Aorta (tissue), 5 donors: ENCODE data around the gene ICAM2. TPM values are rescaled to one million over a fixed set of nuclear protein-coding genes. Genes with fewer than 3 reads are reported as not detected.
A peak's percentile ranks its signal among the peaks of the same experiment; 100 is the strongest.
"Not testable (repeated sequence)": the region's sequence is repeated elsewhere in the genome, so short reads cannot be mapped to it uniquely, and the experiment has no call there.

Source experiments
- ATAC-seq: fragments of 200-7000 bp; cut with Tn5 transposase; one replicate; pipeline ENCODE4 v1.9.1; 2022; ENCODE audit warnings: moderate library complexity; ENCODE audit not compliant: low FRiP score
- DNase-seq, 2 donors: peaks; one replicate each; pipeline ENCODE4 v3.0.0-alpha.2; 2020
- H3K27ac ChIP-seq, 2 donors: one replicate each; pipeline ENCODE4 v1.5.1; 2013; ENCODE audit warnings: low read length in 2 of 2, mild to moderate bottlenecking in 2 of 2, moderate library complexity in 2 of 2, control low read depth in 1 of 2, inconsistent platforms in 1 of 2, low read depth in 1 of 2
- H3K27me3 ChIP-seq, 2 donors: one replicate each; pipeline ENCODE4 v1.6.1; 2013; ENCODE audit warnings: control low read depth in 1 of 2, low read length in 1 of 2, mild to moderate bottlenecking in 1 of 2, moderate library complexity in 1 of 2; ENCODE audit not compliant: insufficient read depth in 2 of 2, control insufficient read depth in 1 of 2
- H3K36me3 ChIP-seq, 2 donors: one replicate each; pipeline ENCODE4 v1.6.1; 2013; ENCODE audit warnings: control low read depth in 1 of 2, low read length in 1 of 2, mild to moderate bottlenecking in 1 of 2; ENCODE audit not compliant: insufficient read depth in 2 of 2, control insufficient read depth in 1 of 2
- H3K4me1 ChIP-seq, 2 donors: one replicate each; pipeline ENCODE4 v1.6.1; 2013; ENCODE audit warnings: low read length in 2 of 2, control low read depth in 1 of 2, mild to moderate bottlenecking in 1 of 2, moderate library complexity in 1 of 2; ENCODE audit not compliant: insufficient read depth in 2 of 2, control insufficient read depth in 1 of 2
- H3K4me3 ChIP-seq, 2 donors: one replicate each; pipeline ENCODE4 v1.5.1; 2013; ENCODE audit warnings: low read length in 2 of 2, control low read depth in 1 of 2, mild to moderate bottlenecking in 1 of 2
- H3K9me3 ChIP-seq: one replicate; pipeline ENCODE4 v1.6.1; 2013; ENCODE audit warnings: mild to moderate bottlenecking, low read length; ENCODE audit not compliant: control insufficient read depth
- WGBS, 2 donors: extraction: QIAGEN DNeasy Blood & Tissue Kit; methylation state at CpG; one replicate each; pipeline ENCODE4 v1.1.7; 2013; 5-methylcytosine and 5-hydroxymethylcytosine counted together
- intact Hi-C, 2 donors: fragments of 100-400 bp; cut with DNase I; formaldehyde crosslinking; loops; one replicate each; pipeline versions ENCODE4 v1.14.2 to v1.15.0; 2022
- polyA plus RNA-seq, 2 donors: library from polyadenylated mRNA; stranded (reverse); fragments of 200-250 nt; gene quantifications; one replicate each; pipeline ENCODE4 v1.2.3, GENCODE V29; 2013
- total RNA-seq, 2 donors: library from RNA; stranded (reverse); fragmentation: NEBNext Ultra II Directional; extraction: Animal tissue kit (Norgen Biotek cat#: 25700); gene quantifications; one replicate each; pipeline ENCODE4 v1.2.1, GENCODE V29; 2021
- donor health status: healthy with polysubstance abuse.
- donor health status: Bipolar disorder and iron deficiency.
- donor health status: DM: no; HTN: no; CAD: no.
- donor health status: DM: no; HTN: no; CAD: no.
- donor health status: DM: yes; HTN: yes; CAD: no.

The ICAM2 gene
- total and polyA plus RNA-seq, 4 donors = 3.9 to 36.0 (median 17.3) TPM

DNA sequence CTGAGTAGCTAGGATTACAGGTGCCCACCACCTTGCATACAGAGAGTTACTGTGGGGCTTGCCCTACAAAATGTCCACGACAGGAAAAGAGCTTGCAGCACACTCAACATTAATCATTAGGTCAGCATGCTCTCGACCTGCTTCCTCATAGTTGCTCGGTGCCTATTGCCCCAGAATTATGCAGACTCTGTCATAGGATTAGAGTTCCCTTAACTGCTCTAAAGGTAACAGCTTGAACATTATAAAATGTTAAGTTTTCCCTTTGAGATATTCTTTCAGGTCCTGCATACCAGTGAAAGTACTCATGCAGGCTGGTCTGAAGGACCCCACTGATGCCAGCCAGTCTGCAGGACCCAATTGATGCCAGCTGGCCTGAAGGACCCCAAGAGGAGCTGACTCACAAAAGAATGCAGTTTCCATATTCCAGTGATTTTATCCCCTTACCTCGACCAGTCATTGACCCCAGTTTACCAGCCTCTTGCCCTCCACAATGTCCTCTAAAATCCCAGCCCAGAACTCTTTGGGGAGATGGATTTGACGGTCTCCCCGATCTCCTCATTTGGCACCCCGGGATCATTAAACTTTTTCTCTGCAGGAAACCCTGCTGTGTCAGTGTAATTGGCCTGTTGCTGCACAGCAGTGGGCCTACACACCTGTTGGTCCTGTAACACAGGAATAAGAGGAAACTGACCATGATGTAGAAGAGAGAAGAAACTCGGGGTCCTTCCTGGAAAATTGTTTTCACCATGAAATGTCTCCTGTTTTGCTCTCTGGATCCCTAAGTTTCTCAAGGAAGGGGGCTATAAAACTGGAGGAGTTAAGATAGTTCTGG is 10.6 kb downstream of the ICAM2 start:
- 56 to 58% methylated on average over 8 of the region's 8 CpGs for WGBS, 2 donors
- no peak overlapping the region for H3K27ac ChIP-seq

DNA sequence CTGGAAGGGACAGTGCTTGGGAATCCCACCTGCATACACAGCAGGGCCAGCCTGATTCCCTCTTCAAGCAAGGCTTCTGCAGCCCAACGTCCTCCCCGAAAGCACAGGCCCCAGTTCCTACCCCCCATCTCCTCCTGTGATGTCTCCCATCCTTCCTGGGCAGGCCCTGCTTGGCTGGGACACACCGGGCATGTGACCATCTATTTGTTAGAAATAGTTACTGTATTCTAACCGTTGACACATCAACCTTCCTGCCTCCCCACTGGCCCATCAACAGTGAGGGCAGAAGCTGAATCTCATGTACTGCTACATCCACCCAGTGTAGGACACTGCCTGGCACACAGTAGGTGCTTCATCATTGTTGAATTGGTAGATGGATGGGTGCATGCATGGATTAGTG is 11.6 kb downstream of the ICAM2 start:
- no peak for DNase-seq
- intact Hi-C loops = no loop called here
- no peaks in the 10 kb centered on the region for H3K36me3 ChIP-seq
- no peak overlapping the region for H3K27ac ChIP-seq
- no peaks in the 10 kb centered on the region for H3K4me1 ChIP-seq
- 84 to 85% methylated on average over 4 of the region's 4 CpGs for WGBS, 2 donors
- H3K27me3 ChIP-seq = no peaks in the 10 kb centered on the region
- no peak overlapping the region for H3K4me3 ChIP-seq
- H3K9me3 ChIP-seq = no peaks in the 10 kb centered on the region
- ATAC-seq = no peak

More for the DNA sequence above, 10.6 kb downstream of the ICAM2 start:
- DNase-seq = no peak
- intact Hi-C loops = no loop called here
- Histone ChIP-seq H3K4me3 (no peak overlapping the region), H3K4me1 (no peaks in the 10 kb centered on the region), H3K9me3 (no peaks in the 10 kb centered on the region), H3K27me3 (no peaks in the 10 kb centered on the region), H3K36me3 (no peaks in the 10 kb centered on the region)
- no peak for ATAC-seq

DNA sequence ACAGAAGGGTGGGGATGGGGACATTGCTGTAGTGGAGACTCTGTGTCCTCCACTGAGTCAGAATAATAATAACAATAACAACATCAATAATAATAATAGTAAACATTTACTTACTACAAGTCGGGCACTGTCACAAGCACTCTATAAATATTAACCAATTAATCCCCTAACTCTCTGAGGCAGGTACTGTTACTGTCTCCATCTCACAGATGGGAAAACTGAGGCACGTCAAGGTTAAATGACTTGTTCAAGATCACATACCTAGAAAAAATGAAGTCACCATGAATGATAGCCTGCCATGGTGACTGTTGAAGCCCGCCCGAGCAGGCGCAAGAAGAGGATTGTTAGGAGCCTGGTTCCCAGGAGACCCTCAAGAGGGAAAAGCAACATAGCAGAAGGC is 12.1 kb downstream of the ICAM2 start:
- no peak overlapping the region for H3K4me3 ChIP-seq

GRCh38 chr17:64007838-64008282 is 12.6 kb downstream of the ICAM2 start:
- no peak for DNase-seq
- WGBS, 2 donors = 85 to 86% methylated on average over 5 of the region's 5 CpGs
- Histone ChIP-seq H3K27me3 (no peaks in the 10 kb centered on the region), H3K9me3 (no peaks in the 10 kb centered on the region), H3K4me3 (no peak overlapping the region), H3K27ac (no peak overlapping the region), H3K36me3 (no peaks in the 10 kb centered on the region), H3K4me1 (no peaks in the 10 kb centered on the region)
- no peak for ATAC-seq
- intact Hi-C loops = no loop called here

More for the DNA sequence above, 12.1 kb downstream of the ICAM2 start:
- intact Hi-C loops = no loop called here
- Histone ChIP-seq H3K9me3 (no peaks in the 10 kb centered on the region), H3K27ac (no peak overlapping the region), H3K4me1 (no peaks in the 10 kb centered on the region), H3K27me3 (no peaks in the 10 kb centered on the region), H3K36me3 (no peaks in the 10 kb centered on the region)
- DNase-seq (no peak), ATAC-seq (no peak)
- 83 to 90% methylated on average over 5 of the region's 5 CpGs for WGBS, 2 donors

GRCh38 chr17:64007089-64007837 is 13.2 kb downstream of the ICAM2 start:
- H3K27ac ChIP-seq, H3K36me3 ChIP-seq, H3K4me3 ChIP-seq, DNase-seq, intact Hi-C loops, ATAC-seq, H3K27me3 ChIP-seq, H3K9me3 ChIP-seq, H3K4me1 ChIP-seq: not testable (repeated sequence)
- WGBS, 2 donors = 94% methylated on average over 5 of the region's 5 CpGs

- H3K4me3 ChIP-seq = no peak overlapping the region
- DNase-seq (peak in 1 of 2 donors; percentile 56), ATAC-seq (peak; percentile 76)
- intact Hi-C loops = no loop called here
- H3K27ac ChIP-seq = no peak overlapping the region
- H3K4me1 ChIP-seq = no peaks in the 10 kb centered on the region
- H3K9me3 ChIP-seq = no peaks in the 10 kb centered on the region
- 81 to 85% methylated on average over 13 of the region's 13 CpGs for WGBS, 2 donors
- no peaks in the 10 kb centered on the region for H3K36me3 ChIP-seq
- no peaks in the 10 kb centered on the region for H3K27me3 ChIP-seq
Measured at GRCh38 chr17:64006361-64007088, 13.9 kb downstream of the ICAM2 start.

GRCh38 chr17:64005734-64006167 is 14.7 kb downstream of the ICAM2 start:
- H3K36me3 ChIP-seq = no peaks in the 10 kb centered on the region
- no peak for ATAC-seq
- no peaks in the 10 kb centered on the region for H3K27me3 ChIP-seq
- WGBS, 2 donors = 70 to 73% methylated on average over 6 of the region's 6 CpGs
- H3K27ac ChIP-seq = no peak overlapping the region
- no peak overlapping the region for H3K4me3 ChIP-seq
- intact Hi-C loops = no loop called here
- H3K9me3 ChIP-seq = no peaks in the 10 kb centered on the region
- peak; percentile 39 to 51 for DNase-seq
- no peaks in the 10 kb centered on the region for H3K4me1 ChIP-seq

DNA sequence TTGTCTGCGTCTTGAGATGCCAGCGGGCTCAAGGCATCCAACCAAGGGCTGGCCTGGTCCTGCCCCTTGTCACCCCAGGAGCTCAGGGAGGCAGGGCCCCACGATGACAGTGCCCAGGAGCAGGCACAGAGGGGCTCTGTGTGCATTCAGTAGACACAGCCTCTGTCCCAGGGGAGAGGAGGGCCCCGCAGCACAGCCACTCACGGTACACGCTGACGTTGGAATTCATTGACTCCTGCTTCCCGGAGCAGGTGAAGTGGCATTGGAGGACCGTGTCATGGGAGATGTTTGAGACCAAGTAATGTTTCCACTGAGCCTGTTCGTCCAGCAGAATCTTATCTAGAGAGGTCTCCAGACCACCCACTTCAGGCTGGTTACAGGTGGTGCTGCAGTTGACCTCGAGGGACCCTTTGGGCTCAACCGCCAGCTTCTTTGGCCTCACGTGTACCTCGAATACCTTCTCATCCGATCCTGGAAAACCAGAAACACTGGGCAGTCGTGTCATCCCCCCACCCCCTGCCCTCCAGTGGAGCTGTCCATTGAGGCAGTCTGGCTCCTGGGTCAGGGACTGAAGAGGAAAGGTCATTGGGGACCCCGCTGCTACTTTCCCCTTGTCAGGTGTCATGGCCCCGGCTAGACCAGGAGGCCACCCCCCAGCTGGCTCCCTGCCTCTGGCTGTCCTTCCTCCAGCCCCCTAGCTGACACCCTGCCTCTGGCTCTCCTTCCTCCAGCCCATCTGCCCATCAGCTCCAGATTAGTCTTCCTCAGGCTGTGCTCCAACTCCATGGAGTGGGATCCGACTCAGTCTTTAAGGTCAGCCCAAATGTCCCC is 15.3 kb downstream of the ICAM2 start:
- ATAC-seq (no peak), DNase-seq (peak; percentile 42 to 61)
- WGBS, 2 donors = 83 to 86% methylated on average over 19 of the region's 19 CpGs
- H3K36me3 ChIP-seq = no peaks in the 10 kb centered on the region
- intact Hi-C loops = no loop called here
- H3K9me3 ChIP-seq = no peaks in the 10 kb centered on the region
- H3K27ac ChIP-seq = no peak overlapping the region
- H3K27me3 ChIP-seq = no peaks in the 10 kb centered on the region
- no peaks in the 10 kb centered on the region for H3K4me1 ChIP-seq
- no peak overlapping the region for H3K4me3 ChIP-seq
